C4-2B (cell line): ENCODE data around the gene LRRC4.

Experiments
- ZFX ChIP-seq: fragments of 450-650 bp; IDR thresholded peaks from 2 replicates; pipeline ENCODE4 v1.6.1; 2017
- TF ChIP-seq, protein P1 (sequence below): fragments of 450-650 bp; conservative IDR thresholded peaks from 2 replicates; pipeline ENCODE4 v1.5.1; 2017; ENCODE audit warnings: mild to moderate bottlenecking

- TF ChIP-seq, protein P1, sequence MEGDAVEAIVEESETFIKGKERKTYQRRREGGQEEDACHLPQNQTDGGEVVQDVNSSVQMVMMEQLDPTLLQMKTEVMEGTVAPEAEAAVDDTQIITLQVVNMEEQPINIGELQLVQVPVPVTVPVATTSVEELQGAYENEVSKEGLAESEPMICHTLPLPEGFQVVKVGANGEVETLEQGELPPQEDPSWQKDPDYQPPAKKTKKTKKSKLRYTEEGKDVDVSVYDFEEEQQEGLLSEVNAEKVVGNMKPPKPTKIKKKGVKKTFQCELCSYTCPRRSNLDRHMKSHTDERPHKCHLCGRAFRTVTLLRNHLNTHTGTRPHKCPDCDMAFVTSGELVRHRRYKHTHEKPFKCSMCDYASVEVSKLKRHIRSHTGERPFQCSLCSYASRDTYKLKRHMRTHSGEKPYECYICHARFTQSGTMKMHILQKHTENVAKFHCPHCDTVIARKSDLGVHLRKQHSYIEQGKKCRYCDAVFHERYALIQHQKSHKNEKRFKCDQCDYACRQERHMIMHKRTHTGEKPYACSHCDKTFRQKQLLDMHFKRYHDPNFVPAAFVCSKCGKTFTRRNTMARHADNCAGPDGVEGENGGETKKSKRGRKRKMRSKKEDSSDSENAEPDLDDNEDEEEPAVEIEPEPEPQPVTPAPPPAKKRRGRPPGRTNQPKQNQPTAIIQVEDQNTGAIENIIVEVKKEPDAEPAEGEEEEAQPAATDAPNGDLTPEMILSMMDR: no peak
- TF ChIP-seq ZFX: no peak
Observed at GRCh38 chr7:128003167-128003566, 28.1 kb downstream of the LRRC4 start.
